OCI-M2 (cell line): ENCODE data around the gene VASP.

Experiments
- DNase-seq: peaks from one replicate; lab custom pipeline; 2025; ENCODE audit not compliant: unreplicated experiment; lab: John Stamatoyannopoulos, UW

VASP gene

GRCh38 chr19:45506989-45507871 lies at the start of gene VASP:
Gene VASP, plus strand, starts transcription at chr19:45507479. Its CDS starts 293 bp downstream, at chr19:45507772.
- peak; percentile 75 for DNase-seq

GRCh38 chr19:45457776-45458175 lies 49.5 kb upstream of the VASP start:
- no peak for DNase-seq

GRCh38 chr19:45460807-45461347 lies 46.4 kb upstream of the VASP start:
- DNase-seq, result no peak

GRCh38 chr19:45462174-45462573 lies 45.1 kb upstream of the VASP start:
- DNase-seq, result no peak

- no peak for DNase-seq
Observed at GRCh38 chr19:45463241-45463640, 44.0 kb upstream of the VASP start.

- DNase-seq, result no peak
Observed at GRCh38 chr19:45464274-45464673, 43.0 kb upstream of the VASP start.

GRCh38 chr19:45464852-45465441 lies 42.3 kb upstream of the VASP start:
- no peak for DNase-seq

- DNase-seq, result no peak
Observed at GRCh38 chr19:45467115-45467455, 40.2 kb upstream of the VASP start.

GRCh38 chr19:45467456-45468158 lies 39.7 kb upstream of the VASP start, which contains the start of gene FOSB:
Gene FOSB, plus strand, starts transcription at chr19:45467996. Its CDS starts 591 bp downstream, at chr19:45468587.
- DNase-seq, result peak; percentile 92

- no peak for DNase-seq
Observed at GRCh38 chr19:45468159-45468651, 39.1 kb upstream of the VASP start.

GRCh38 chr19:45468803-45469131 lies 38.5 kb upstream of the VASP start:
- DNase-seq, result no peak

- peak; percentile 76 for DNase-seq
Observed at GRCh38 chr19:45469132-45469944, 37.9 kb upstream of the VASP start.

- no peak for DNase-seq
Observed at GRCh38 chr19:45469945-45470761, 37.1 kb upstream of the VASP start.

- DNase-seq, result no peak
Observed at GRCh38 chr19:45470762-45471081, 36.6 kb upstream of the VASP start.

- no peak for DNase-seq
Observed at GRCh38 chr19:45471111-45471930, 36.0 kb upstream of the VASP start.

- no peak for DNase-seq
Observed at GRCh38 chr19:45471931-45472562, 35.2 kb upstream of the VASP start.

GRCh38 chr19:45472563-45473366 lies 34.5 kb upstream of the VASP start:
- DNase-seq, result no peak

- no peak for DNase-seq
Observed at GRCh38 chr19:45473367-45473681, 34.0 kb upstream of the VASP start.
